OCI-LY1 (cell line): ENCODE data around the gene PASD1.

Experiments
- EZH2 ChIP-seq: fragments of 200-600 bp; sonication (generic), shearing (Covaris generic); IDR thresholded peaks from 2 replicates; pipeline ENCODE4 v1.8.0; 2017; ENCODE audit warnings: borderline replicate concordance, mixed run types, mild to moderate bottlenecking, antibody characterized with exemption, low read length, moderate library complexity, mixed read lengths
- TF ChIP-seq, protein P1 (sequence below): fragments of 200-600 bp; sonication (generic), shearing (Covaris generic); IDR thresholded peaks from 2 replicates; pipeline ENCODE4 v1.5.1; 2017; ENCODE audit warnings: mild to moderate bottlenecking, antibody characterized with exemption, low read length, moderate library complexity, mixed read lengths

DNA sequence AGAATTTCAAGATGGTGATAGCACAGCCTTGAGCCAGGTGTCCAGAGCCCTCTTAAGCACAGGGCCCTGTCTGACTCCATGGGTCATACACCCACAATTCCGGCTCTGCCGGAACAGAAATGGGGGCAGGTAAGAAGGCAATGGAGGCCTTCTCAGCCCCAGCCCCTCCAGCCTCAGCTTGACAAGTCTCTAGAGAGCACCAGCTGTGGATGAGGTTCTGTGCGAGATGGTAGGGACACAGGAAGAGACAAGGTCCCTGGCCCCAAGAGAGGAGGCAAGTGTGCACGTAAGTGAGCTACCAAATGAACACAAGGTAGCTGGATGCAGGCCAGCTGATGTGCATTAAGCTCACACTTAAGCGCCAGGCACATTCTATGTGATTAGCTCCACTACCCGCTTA lies 129.3 kb downstream of the PASD1 start:
- no peak for TF ChIP-seq EZH2
- TF ChIP-seq, protein P1, sequence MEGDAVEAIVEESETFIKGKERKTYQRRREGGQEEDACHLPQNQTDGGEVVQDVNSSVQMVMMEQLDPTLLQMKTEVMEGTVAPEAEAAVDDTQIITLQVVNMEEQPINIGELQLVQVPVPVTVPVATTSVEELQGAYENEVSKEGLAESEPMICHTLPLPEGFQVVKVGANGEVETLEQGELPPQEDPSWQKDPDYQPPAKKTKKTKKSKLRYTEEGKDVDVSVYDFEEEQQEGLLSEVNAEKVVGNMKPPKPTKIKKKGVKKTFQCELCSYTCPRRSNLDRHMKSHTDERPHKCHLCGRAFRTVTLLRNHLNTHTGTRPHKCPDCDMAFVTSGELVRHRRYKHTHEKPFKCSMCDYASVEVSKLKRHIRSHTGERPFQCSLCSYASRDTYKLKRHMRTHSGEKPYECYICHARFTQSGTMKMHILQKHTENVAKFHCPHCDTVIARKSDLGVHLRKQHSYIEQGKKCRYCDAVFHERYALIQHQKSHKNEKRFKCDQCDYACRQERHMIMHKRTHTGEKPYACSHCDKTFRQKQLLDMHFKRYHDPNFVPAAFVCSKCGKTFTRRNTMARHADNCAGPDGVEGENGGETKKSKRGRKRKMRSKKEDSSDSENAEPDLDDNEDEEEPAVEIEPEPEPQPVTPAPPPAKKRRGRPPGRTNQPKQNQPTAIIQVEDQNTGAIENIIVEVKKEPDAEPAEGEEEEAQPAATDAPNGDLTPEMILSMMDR: no peak
